AG09319 (cell line): ENCODE results near the gene PARD3B.

Source experiments
- DNase-seq: peaks from one replicate; pipeline ENCODE4 v3.0.0-alpha.2; 2010; ENCODE audit warnings: low read depth; ENCODE audit errors: extremely low read depth
- TF ChIP-seq, protein P1 (sequence below): IDR thresholded peaks from 2 replicates; pipeline ENCODE4 v1.5.1; 2011; ENCODE audit warnings: low read depth, mild to moderate bottlenecking, inconsistent platforms, low read length, moderate library complexity

Gene PARD3B

GRCh38 chr2:205456682-205457081 lies 911.4 kb downstream of the PARD3B start:
- no peak for DNase-seq
- TF ChIP-seq, protein P1, sequence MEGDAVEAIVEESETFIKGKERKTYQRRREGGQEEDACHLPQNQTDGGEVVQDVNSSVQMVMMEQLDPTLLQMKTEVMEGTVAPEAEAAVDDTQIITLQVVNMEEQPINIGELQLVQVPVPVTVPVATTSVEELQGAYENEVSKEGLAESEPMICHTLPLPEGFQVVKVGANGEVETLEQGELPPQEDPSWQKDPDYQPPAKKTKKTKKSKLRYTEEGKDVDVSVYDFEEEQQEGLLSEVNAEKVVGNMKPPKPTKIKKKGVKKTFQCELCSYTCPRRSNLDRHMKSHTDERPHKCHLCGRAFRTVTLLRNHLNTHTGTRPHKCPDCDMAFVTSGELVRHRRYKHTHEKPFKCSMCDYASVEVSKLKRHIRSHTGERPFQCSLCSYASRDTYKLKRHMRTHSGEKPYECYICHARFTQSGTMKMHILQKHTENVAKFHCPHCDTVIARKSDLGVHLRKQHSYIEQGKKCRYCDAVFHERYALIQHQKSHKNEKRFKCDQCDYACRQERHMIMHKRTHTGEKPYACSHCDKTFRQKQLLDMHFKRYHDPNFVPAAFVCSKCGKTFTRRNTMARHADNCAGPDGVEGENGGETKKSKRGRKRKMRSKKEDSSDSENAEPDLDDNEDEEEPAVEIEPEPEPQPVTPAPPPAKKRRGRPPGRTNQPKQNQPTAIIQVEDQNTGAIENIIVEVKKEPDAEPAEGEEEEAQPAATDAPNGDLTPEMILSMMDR, result no peak

DNA sequence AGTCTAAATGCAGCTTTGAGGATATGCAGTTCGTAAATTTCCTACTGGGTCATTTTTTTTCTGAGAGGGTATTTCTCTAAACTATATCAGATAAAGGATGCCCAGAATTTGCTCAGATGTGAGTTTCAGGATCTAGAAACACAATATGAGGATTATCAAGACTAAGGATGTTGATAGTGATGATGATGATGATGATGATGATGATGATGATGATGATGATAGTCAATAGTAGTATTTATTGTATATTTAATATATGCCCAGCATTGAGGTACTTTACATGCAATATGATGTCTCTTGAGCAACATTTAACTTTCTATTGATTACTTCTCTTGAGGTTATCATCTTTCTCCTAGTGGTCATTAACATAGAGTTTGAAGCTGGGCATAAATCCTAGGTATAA lies 914.9 kb downstream of the PARD3B start:
- TF ChIP-seq, protein P1, result no peak
- DNase-seq, result no peak

DNA sequence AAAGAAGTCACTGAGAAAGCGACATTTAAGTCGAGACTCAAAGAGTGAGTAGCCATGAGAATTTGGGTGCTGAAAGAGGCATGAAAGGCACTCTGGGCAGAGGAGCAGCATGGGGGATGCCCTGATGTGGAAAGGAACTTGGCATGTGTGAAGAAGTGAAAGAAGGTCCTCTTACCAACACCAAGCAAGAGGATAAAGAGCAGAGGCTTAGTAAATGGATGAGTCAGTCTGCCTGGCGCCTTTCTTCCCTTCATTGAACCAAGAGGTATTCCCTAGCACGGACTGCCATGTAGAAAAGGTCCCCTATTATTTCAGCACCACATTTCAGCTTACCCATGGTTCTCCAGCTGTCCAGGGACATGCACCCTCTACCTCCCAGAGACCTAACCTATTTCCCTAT lies 915.9 kb downstream of the PARD3B start:
- TF ChIP-seq, protein P1, result no peak
- DNase-seq, result no peak

DNA sequence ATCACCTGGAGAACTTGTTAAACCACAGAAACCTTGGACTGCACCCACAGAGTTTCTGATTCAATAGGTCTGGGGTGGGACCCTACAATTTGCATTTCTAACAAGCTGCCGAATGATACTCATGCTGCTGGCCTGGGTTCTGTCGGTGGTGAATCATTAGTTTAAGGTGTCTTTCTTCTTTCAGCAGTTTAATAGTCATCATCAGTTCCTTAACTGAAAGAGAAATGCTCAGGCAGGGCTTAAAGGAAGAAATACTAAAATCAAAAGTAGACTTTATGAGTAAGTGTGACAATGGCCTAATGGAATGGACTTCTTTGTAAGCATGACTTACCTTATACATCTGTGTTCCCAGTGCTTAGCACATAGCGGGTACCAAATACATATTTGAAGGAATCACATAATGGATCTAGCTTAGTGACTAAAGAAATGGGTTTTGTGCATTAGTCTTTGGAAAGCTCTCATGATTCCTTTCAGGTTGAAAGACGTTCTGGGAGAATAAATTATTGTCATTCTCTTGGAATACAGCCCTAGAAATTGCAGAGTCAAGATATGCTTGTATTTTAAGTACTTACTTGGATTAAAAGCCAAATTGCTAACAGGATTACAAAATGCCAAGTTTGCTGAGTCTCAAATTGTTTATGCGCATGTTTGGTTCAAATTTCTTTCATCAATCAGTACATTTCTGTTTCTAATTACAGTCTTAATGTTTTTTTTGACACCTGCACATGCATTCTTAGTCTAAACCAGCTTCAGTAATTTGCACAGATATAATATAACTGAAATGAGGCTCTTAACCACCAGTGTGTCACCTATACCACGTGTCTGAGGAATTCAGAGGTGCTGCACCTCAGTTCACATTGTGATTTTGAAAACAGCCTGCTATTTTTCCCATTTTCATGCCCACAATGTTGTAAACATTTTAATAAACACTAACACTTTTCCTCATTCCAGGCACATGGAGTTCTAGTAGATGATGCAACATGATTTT lies 916.7 kb downstream of the PARD3B start:
- peak; percentile 51 for DNase-seq
- TF ChIP-seq, protein P1, result no peak

- no peak for DNase-seq
- TF ChIP-seq, protein P1, result no peak
Measured at GRCh38 chr2:205462681-205463345, 917.5 kb downstream of the PARD3B start.

- DNase-seq, result no peak
- TF ChIP-seq, protein P1, result no peak
Measured at GRCh38 chr2:205463466-205464025, 918.3 kb downstream of the PARD3B start.

- DNase-seq, result no peak
- TF ChIP-seq, protein P1, result no peak
Measured at GRCh38 chr2:205464681-205465080, 919.4 kb downstream of the PARD3B start.
